GM12878 (cell line): Measurements from ENCODE around the gene BCAS4. TPM values are rescaled to one million over a fixed set of nuclear protein-coding genes. Genes with fewer than 3 reads are reported as not detected.

Source experiments
- CHD2 ChIP-seq: IDR thresholded peaks from 2 replicates; pipeline ENCODE4 v1.6.1; 2011; ENCODE audit warnings: low read depth, low read length, improper control_type of control experiment, borderline replicate concordance
- CREB1 ChIP-seq: IDR thresholded peaks from 2 replicates; pipeline ENCODE4 v1.6.1; 2012; ENCODE audit warnings: low read depth, mild to moderate bottlenecking, inconsistent platforms
- DPF2 ChIP-seq: fragments of 450-650 bp; IDR thresholded peaks from 2 replicates; pipeline ENCODE4 v1.6.1; 2017; ENCODE audit warnings: mild to moderate bottlenecking
- EGR1 ChIP-seq, 2 experiments: IDR thresholded peaks; 1 replicate in 1 of 2; 2 replicates in 1 of 2; pipeline ENCODE4 v1.6.1; 2011 to 2012; ENCODE audit warnings: low read depth in 2 of 2, low read length in 2 of 2, borderline replicate concordance in 1 of 2, mild to moderate bottlenecking in 1 of 2, moderate library complexity in 1 of 2
- EP300 ChIP-seq, 2 experiments: fragments of 150-350 bp in 1 of 2; IDR thresholded peaks; 2 replicates each; pipeline ENCODE4 v1.6.1; 2011 to 2012; ENCODE audit warnings: low read depth in 2 of 2, low read length in 2 of 2, borderline replicate concordance in 1 of 2, improper control_type of control experiment in 1 of 2, inconsistent platforms in 1 of 2; ENCODE audit not compliant: control insufficient read depth in 1 of 2
- MLLT1 ChIP-seq: fragments of 450-650 bp; IDR thresholded peaks from 2 replicates; pipeline ENCODE4 v1.6.1; 2016; ENCODE audit warnings: mild to moderate bottlenecking
- NR2F1 ChIP-seq: fragments of 450-650 bp; conservative IDR thresholded peaks from 2 replicates; pipeline ENCODE4 v1.6.1; 2017; ENCODE audit warnings: mild to moderate bottlenecking
- POLR2AphosphoS5 ChIP-seq: IDR thresholded peaks from 2 replicates; pipeline ENCODE4 v1.6.1; 2011; ENCODE audit warnings: mild to moderate bottlenecking, low read length, inconsistent platforms
- RUNX3 ChIP-seq: IDR thresholded peaks from 2 replicates; pipeline ENCODE4 v1.6.1; 2012; ENCODE audit warnings: low read length, inconsistent platforms
- SMARCA5 ChIP-seq: fragments of 450-650 bp; IDR thresholded peaks from 2 replicates; pipeline ENCODE4 v1.6.1; 2017; ENCODE audit warnings: mild to moderate bottlenecking
- TCF12 ChIP-seq: IDR thresholded peaks from 2 replicates; pipeline ENCODE4 v1.6.1; 2011; ENCODE audit warnings: low read depth, mild to moderate bottlenecking, low read length
- ZNF207 ChIP-seq: fragments of 450-650 bp; IDR thresholded peaks from 2 replicates; pipeline ENCODE4 v1.6.1; 2014; ENCODE audit warnings: antibody characterized with exemption, mild to moderate bottlenecking, borderline replicate concordance
- ZNF687 ChIP-seq: fragments of 450-650 bp; IDR thresholded peaks from 2 replicates; pipeline ENCODE4 v1.6.1; 2017; ENCODE audit warnings: mild to moderate bottlenecking, moderate library complexity
- polyA plus RNA-seq, 11 experiments: library from polyadenylated mRNA; depleted of rRNA in 4 of 11; unstranded in 6 of 11; stranded (reverse) in 5 of 11; fragments of >200 nt; fragmentation: Nextera tagmentation in 4 of 11; fragmentation: Illumina TruSeq in 1 of 11; extraction: Ambion mirVana in 4 of 11; extraction: Trizol in 1 of 11; gene quantifications; 1 replicate in 1 of 11; 2 replicates in 10 of 11; pipeline versions ENCODE4 v1.2.1 to v1.2.3, GENCODE V29; 2011 to 2016; ENCODE audit warnings: inconsistent platforms in 2 of 11, missing spikeins in 2 of 11, low read depth in 1 of 11
- total RNA-seq, 4 experiments: library from RNA; depleted of rRNA in 3 of 4; stranded (reverse); fragments of >200 nt in 3 of 4; fragmentation: Illumina TruSeq in 1 of 4; extraction: Trizol in 1 of 4; gene quantifications; 2 replicates each; pipeline versions ENCODE4 v1.2.1 to v1.2.3, GENCODE V29; 2013 to 2021
- TF ChIP-seq, protein P1 (sequence below): IDR thresholded peaks from 2 replicates; pipeline ENCODE4 v1.6.1; 2011; ENCODE audit warnings: borderline replicate concordance, low read depth, mild to moderate bottlenecking, moderate library complexity, mixed read lengths, low read length; ENCODE audit not compliant: insufficient read depth; ENCODE audit errors: extremely low read length
- TF ChIP-seq, protein P2 (sequence below): fragments of 450-650 bp; IDR thresholded peaks from 2 replicates; pipeline ENCODE4 v1.6.1; 2017; ENCODE audit warnings: antibody characterized with exemption, mild to moderate bottlenecking, moderate library complexity

Gene BCAS4
- total and polyA plus RNA-seq, 10 of the 15 experiments (the other 5 are each of a cell fraction or from before 2014, with no cell fraction given): 14.8 to 214 (median 65.3) TPM

DNA sequence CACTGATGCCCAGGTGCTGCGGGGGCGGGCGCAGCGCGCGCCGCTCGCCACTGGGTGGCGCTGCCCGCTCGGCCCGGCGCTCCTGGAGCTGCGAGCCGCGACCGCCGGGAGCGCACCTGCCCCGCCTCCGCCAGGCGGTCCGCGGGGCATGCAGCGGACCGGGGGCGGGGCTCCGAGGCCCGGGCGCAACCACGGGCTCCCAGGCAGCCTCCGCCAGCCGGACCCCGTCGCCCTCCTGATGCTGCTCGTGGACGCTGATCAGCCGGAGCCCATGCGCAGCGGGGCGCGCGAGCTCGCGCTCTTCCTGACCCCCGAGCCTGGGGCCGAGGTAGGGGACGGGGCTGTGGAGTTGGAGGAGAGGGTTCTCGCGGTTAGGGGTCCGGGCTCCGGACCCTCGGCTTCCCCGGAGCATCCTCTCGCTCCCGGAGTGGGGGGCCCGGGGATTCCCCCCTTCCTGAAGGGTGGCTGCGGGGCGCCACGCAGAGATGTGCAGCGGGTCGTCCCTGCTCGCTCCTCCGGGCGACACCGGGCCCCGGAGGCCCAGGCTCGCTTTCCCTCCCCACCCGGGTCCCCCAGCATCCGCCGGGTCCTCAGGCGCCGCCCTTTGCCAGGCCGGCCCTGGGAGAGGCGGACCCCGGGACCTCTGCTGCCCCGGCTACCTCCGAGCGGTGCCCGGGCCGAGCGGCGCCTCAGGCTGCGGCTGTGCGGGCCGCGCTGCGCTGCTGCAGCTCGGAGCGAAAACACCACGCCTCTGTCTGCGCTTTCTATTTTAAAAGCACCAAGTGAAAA lies at the start of gene BCAS4 (continued):
- TF ChIP-seq POLR2AphosphoS5 (peak; percentile 54; the same call in 1 of the 2 replicates), MLLT1 (no peak), ZNF687 (peak; percentile 51; the same call in 1 of the 2 replicates), EGR1 (IDR thresholded peaks at IDR 0.05; ENCODE audit: borderline replicate concordance in 1 of 2, low read depth in 2 of 2, low read length in 2 of 2) (peak; percentile 88 to 100), ZNF207 (0 out of 2 replicates have a peak, but pooled peaks have one; percentile 46), NR2F1 (peak; percentile 59), DPF2 (peak; percentile 81), TCF12 (peak; percentile 98), EP300 (IDR thresholded peaks at IDR 0.05; ENCODE audit: borderline replicate concordance in 1 of 2, control insufficient read depth in 1 of 2, low read depth in 2 of 2, low read length in 2 of 2) (0 out of 4 replicates have a peak, but pooled peaks of 1 of the 2 experiments have one; percentile 1), RUNX3 (peak; percentile 44; the same call in 1 of the 2 replicates), SMARCA5 (peak; percentile 100), CREB1 (no peak), CHD2 (0 out of 2 replicates have a peak, but pooled peaks have one; percentile 36)
- TF ChIP-seq, protein P1, sequence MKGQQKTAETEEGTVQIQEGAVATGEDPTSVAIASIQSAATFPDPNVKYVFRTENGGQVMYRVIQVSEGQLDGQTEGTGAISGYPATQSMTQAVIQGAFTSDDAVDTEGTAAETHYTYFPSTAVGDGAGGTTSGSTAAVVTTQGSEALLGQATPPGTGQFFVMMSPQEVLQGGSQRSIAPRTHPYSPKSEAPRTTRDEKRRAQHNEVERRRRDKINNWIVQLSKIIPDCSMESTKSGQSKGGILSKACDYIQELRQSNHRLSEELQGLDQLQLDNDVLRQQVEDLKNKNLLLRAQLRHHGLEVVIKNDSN: no peak
- TF ChIP-seq, protein P2, sequence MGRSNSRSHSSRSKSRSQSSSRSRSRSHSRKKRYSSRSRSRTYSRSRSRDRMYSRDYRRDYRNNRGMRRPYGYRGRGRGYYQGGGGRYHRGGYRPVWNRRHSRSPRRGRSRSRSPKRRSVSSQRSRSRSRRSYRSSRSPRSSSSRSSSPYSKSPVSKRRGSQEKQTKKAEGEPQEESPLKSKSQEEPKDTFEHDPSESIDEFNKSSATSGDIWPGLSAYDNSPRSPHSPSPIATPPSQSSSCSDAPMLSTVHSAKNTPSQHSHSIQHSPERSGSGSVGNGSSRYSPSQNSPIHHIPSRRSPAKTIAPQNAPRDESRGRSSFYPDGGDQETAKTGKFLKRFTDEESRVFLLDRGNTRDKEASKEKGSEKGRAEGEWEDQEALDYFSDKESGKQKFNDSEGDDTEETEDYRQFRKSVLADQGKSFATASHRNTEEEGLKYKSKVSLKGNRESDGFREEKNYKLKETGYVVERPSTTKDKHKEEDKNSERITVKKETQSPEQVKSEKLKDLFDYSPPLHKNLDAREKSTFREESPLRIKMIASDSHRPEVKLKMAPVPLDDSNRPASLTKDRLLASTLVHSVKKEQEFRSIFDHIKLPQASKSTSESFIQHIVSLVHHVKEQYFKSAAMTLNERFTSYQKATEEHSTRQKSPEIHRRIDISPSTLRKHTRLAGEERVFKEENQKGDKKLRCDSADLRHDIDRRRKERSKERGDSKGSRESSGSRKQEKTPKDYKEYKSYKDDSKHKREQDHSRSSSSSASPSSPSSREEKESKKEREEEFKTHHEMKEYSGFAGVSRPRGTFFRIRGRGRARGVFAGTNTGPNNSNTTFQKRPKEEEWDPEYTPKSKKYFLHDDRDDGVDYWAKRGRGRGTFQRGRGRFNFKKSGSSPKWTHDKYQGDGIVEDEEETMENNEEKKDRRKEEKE: 0 out of 2 replicates have a peak, but pooled peaks have one; percentile 52
